ENCODE results near the gene RAB39A.

- TF ChIP-seq CTCF (conservative IDR thresholded peaks at IDR 0.05) (no peak), ZFX (IDR thresholded peaks at IDR 0.05) (no peak)
Observed at GRCh38 chr11:107998761-107999160, 70.5 kb downstream of the RAB39A start.

All from C4-2B (cell line).